Germinal center (tissue), 1 donor: ENCODE results near the gene RANGRF.
A peak's percentile ranks its signal among the peaks of the same experiment; 100 is the strongest.

Source experiments
- DNase-seq: peaks from one replicate; pipeline ENCODE4 v3.0.0; 2012; ENCODE audit warnings: mixed read lengths, low spot score

Gene RANGRF

GRCh38 chr17:8314797-8315763 is 26.6 kb downstream of the RANGRF start:
- no peak for DNase-seq

DNA sequence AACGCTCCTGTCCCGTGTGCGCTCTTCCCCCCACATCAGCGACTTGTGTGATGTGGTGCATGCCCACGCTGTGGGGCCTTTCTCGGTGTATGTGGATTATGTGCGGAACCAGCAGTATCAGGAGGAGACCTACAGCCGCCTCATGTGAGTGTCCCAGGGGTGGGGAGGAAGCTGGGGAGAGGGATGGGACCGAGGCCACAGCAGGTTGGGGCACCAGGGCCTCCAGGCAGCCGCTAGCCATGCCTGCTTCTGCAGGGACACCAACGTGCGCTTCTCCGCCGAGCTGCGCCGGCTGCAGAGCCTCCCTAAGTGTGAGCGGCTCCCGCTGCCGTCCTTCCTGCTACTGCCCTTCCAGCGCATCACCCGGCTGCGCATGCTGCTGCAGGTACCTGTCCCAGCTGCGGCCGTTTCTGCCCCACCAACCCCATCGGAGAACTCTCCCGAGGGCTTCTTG is 27.3 kb downstream of the RANGRF start:
- no peak for DNase-seq

DNA sequence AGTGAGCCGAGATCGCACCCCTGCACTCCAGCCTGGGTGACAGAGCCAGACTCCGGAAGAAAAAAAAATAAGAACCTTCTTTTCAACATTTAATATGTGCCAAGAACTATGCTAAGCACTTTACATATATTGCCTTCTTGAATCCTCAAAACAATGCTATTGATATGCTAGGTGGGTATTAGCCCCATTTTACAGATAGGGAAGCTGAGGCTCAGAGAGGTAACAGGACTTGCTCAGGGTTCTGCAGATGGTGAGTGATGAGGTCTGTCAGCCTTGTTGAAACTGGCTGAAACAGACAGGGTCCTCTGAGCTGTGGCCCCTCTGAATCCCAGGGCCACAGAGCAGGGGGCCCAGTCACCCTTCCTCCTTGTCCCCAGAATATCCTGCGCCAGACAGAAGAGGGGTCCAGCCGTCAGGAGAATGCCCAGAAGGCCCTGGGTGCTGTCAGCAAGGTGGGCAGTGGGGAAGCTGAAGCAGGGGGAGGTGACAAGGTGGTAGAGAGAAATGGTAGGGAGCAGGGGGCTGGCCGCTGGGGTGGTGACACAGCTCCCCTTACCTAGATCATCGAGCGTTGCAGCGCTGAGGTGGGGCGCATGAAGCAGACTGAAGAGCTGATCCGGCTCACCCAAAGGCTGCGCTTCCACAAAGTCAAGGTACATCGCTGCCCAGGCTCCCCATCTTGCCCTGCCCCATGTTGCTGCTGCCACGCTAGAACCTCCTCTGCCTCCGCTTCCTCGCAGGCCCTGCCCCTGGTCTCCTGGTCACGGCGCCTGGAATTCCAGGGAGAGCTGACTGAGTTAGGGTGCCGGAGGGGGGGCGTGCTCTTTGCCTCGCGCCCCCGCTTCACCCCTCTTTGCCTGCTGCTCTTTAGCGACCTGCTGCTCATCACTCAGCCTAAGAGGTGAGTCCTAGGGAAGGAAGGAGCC is 29.8 kb downstream of the RANGRF start:
- no peak for DNase-seq

GRCh38 chr17:8320262-8320661 is 31.8 kb downstream of the RANGRF start:
- no peak for DNase-seq

DNA sequence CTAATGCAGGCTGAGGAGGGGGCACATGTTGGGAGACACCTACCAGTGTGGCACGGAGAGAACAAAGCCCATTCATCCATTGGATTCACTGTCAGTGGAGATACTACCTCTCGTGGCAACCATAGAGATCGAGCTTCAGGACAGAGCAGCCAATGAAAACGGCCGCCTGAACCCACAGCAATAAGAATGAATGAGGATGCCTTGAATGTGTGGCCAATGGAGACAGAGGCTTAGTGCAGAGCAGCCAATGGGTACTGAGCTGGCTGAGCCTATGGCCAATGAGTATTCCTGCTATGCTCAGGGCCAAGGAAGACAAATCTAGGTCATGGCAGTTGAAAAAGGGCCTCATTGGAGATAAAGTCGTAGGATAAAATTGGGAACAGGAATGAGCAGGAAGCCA is 32.5 kb downstream of the RANGRF start:
- DNase-seq, result no peak

GRCh38 chr17:8322061-8322460 is 33.6 kb downstream of the RANGRF start:
- no peak for DNase-seq

DNA sequence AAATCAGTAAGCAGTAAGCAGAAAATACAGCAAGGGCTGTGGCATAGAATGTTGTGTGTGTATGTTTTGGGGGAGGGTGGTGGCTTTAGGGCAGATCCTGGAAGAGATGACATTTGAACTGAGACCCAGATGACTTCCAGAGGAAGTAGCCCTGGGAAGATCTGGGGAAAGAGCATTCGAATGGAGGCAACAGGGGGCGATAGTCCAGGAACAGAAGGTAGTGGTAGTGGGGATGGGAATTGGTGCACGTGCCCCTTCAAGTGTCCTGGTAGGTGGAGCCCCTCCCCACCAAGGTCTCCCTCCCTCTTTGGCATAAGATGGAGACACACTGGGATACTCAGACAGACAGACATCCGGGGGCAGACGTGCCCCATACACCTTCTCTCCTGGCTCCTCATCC is 35.7 kb downstream of the RANGRF start:
- no peak for DNase-seq

GRCh38 chr17:8324923-8325322 is 36.5 kb downstream of the RANGRF start:
- no peak for DNase-seq

DNA sequence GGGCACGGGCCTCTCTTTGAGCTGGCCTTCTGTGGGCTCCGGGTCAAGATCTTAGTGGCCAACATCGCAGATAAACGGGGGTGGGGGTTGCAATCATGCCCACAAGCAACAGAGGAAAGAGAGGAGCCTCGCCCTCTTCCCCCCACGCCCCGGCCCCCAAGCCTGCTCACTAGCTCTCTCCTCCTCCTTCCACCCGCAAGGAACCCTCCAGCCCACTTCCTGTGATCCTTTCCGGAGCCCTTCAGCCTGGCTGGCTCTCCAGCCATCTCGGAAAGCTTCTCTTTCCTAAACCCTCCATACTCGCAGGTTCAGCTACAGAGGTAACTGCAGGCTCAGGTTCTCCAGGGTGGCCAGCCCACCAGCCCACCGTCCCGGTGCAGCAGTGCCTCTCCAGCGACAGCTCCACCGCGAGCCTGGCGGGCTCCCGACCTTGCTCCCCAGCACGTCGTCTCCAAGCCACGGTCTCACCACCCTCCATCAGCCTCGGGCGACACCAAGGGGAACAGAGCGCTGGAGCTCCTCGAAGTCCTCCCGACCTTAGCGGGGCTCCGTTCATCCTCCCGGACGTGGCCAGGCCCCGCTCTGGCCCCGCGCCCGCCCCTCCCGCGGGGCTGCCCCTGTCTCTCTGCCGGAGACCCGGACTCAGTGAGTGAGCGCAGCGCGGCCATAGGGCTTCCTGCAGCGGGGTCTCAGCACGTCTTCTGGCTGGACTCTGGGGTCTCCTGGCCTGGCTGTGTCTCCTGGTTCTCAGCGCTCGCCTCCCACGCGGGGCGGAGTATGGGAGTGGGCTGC is 38.2 kb downstream of the RANGRF start:
- DNase-seq, result peak; percentile 16

GRCh38 chr17:8327303-8327649 is 38.8 kb downstream of the RANGRF start:
- DNase-seq, result no peak

DNA sequence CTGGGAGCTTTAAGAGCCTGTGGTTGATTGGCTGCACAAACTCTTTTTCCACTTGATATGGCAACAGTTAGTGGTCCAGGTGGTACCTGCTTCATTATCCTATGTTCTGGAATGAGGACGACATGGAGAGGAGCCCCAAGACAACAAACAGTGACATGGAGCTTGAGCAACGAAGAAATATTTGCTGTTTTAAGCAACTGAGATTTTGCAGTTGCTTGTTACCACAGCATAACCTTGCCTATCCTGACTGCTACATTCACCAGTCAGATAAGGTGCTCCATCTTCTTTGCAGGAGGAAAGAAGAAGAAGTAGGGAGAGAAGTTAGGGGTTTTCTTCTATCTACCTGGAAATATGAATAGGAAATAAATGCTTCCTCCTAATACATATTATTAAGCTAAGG is 43.7 kb downstream of the RANGRF start:
- no peak for DNase-seq

DNA sequence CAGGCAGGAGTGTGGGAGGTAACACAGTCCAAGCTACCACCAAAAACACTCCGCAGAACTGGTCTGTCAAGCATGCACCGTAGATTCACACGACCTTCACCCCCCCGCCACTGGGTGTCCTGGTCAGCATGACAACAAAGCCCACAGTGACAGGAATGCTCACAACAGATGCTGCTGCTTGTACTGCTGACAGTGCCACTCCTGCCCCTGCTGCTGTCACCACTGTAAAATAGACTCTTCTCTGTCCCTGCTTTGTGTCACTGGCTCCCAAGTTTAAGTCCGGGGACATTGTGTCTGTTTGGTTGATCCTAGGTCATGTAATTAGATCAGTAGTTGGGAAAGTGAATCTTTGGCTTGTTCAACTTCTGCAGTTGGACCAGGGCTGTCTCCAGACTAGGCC is 44.2 kb downstream of the RANGRF start:
- no peak for DNase-seq

GRCh38 chr17:8333281-8333680 is 44.8 kb downstream of the RANGRF start:
- no peak for DNase-seq

DNA sequence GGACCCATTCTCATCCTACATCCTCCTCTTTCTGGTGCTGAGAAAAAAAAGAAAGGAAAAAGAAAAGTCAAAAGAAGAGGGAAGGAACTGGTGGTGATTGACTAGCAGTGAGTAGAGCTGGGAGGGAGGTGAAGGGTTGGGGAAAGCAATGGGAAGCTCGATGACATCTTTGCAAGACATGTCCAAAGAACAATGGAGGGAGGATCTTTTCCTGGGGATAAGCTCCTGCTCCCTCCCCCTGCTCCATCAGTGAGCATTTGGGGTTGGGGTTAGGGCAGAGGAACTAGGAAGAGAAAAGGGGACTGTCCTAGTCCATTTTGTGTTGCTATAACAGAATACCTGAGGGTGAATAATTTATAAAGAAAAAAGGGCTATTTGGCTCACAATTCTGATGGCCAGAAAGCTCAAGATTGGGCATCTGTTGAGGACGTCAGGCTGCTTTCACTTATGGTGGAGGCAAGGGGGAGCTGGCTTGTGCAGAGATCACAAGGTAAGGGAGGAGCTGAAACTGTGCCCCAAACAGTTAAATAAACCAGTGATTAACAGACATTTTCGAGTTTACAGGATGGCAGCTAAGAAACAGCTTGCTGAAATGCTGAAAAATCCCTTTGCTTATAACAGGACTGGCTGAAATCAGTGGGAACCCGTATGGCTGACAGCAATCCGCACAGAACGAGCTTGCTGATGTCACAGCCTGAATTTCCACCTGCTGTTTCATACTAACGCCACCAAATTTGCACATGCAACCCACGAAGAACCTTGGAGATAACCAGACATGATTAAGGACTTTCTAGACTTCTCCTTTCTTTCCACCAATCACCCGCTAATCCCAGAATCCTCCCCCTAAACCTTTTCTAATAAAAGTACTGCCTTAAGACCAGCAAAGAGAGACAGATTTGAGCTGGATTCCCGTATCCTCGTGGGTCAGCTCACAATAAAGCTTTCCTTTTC is 49.6 kb downstream of the RANGRF start:
- no peak for DNase-seq

DNA sequence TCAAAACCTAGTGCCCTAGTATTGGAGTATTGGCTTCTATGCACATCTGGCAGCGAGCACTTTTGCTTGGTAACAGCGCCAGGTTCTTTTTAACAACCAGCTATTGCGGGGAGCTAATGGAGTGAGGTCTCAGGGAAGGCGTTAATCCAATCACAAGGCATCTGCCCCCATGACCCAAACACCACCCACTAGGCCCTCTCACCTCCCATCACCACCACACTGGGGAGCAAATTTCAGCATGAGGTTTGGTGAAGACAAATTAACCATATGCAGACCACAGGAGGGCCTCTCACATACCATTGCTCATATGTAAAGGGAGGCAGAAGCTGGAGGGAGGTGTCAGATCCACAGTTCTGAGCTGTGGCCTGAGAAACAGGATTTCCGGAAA is 50.3 kb downstream of the RANGRF start:
- no peak for DNase-seq

DNA sequence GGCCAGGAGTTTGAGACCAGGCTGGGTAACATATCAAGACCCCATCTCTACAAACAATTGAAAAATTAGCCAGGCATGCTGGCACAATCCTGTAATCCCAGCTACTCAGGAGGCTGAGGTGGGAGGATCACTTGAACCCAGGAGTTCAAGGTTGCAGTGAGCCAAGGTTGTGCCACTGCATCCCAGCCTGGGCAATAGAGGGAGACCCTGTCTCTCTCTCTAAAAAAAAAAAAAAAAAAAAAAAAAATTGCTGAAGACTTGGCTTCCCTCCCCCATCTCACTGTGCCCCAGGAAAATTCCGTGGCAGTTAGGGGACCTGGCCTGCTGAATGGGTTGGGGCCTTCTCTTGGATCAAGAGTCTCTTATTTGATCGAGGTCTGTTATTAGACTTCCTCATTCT is 51.1 kb downstream of the RANGRF start, which contains the start of gene ODF4:
Gene ODF4 (plus strand): TSS at position 301 of the 400 bp plus-strand sequence. CDS start 212 bp downstream, outside the sequence.
- DNase-seq, result no peak
